Jurkat, Clone E6-1 (cell line): ENCODE results near the gene LSM14A.
"Not testable (repeated sequence)": the region's sequence is repeated elsewhere in the genome, so short reads cannot be mapped to it uniquely, and the experiment has no call there.

ENCODE experiments used
- DNase-seq: peaks from one replicate; pipeline ENCODE4 v3.0.0-alpha.2; 2011; ENCODE audit warnings: low read depth, low spot score
- H3K4me3 ChIP-seq: 2 replicates; pipeline ENCODE4 v1.5.1; 2011; ENCODE audit warnings: mild to moderate bottlenecking, low read length, control low read depth, moderate library complexity

The LSM14A gene

GRCh38 chr19:34220472-34221063, 48.3 kb downstream of the LSM14A start:
- no peak overlapping the region for H3K4me3 ChIP-seq
- peak; percentile 41 for DNase-seq

GRCh38 chr19:34222386-34222785, 50.1 kb downstream of the LSM14A start:
- no peak overlapping the region for H3K4me3 ChIP-seq
- DNase-seq: no peak

GRCh38 chr19:34224996-34225658, 52.8 kb downstream of the LSM14A start:
- DNase-seq: no peak

GRCh38 chr19:34225659-34226015, 53.3 kb downstream of the LSM14A start:
- DNase-seq: no peak
- no peak overlapping the region for H3K4me3 ChIP-seq

More at GRCh38 chr19:34224996-34225658, 52.8 kb downstream of the LSM14A start:
- no peak overlapping the region for H3K4me3 ChIP-seq

- peak; percentile 59 for DNase-seq
- H3K4me3 ChIP-seq: no peak overlapping the region
Measured at GRCh38 chr19:34226036-34226435, 53.7 kb downstream of the LSM14A start.

GRCh38 chr19:34228347-34228746, 56.0 kb downstream of the LSM14A start:
- no peak overlapping the region for H3K4me3 ChIP-seq
- no peak for DNase-seq

GRCh38 chr19:34228762-34229161, 56.5 kb downstream of the LSM14A start:
- no peak overlapping the region for H3K4me3 ChIP-seq
- DNase-seq: no peak

- no peak for DNase-seq
- no peak overlapping the region for H3K4me3 ChIP-seq
Measured at GRCh38 chr19:34229721-34230120, 57.4 kb downstream of the LSM14A start.

- no peak for DNase-seq
- H3K4me3 ChIP-seq: no peak overlapping the region
Measured at GRCh38 chr19:34230820-34231219, 58.5 kb downstream of the LSM14A start.

GRCh38 chr19:34231439-34231838, 59.1 kb downstream of the LSM14A start:
- H3K4me3 ChIP-seq: no peak overlapping the region
- DNase-seq: no peak

GRCh38 chr19:34232566-34233481, 60.5 kb downstream of the LSM14A start:
- H3K4me3 ChIP-seq: no peak overlapping the region
- DNase-seq: no peak

GRCh38 chr19:34235425-34235940, 63.2 kb downstream of the LSM14A start:
- H3K4me3 ChIP-seq: no peak overlapping the region
- DNase-seq: no peak

- DNase-seq: no peak
- H3K4me3 ChIP-seq: no peak overlapping the region
Measured at GRCh38 chr19:34236035-34236987, 64.0 kb downstream of the LSM14A start.

GRCh38 chr19:34237283-34237682, 65.0 kb downstream of the LSM14A start:
- H3K4me3 ChIP-seq: no peak overlapping the region
- no peak for DNase-seq

GRCh38 chr19:34237939-34238338, 65.6 kb downstream of the LSM14A start:
- H3K4me3 ChIP-seq: no peak overlapping the region
- no peak for DNase-seq

GRCh38 chr19:34241513-34242337, 69.4 kb downstream of the LSM14A start:
- H3K4me3 ChIP-seq: no peak overlapping the region
- peak; percentile 16 for DNase-seq

- not testable (repeated sequence) for DNase-seq
Measured at GRCh38 chr19:34243138-34243875, 71.0 kb downstream of the LSM14A start.

More at GRCh38 chr19:34243138-34243875, 71.0 kb downstream of the LSM14A start:
- not testable (repeated sequence) for H3K4me3 ChIP-seq
